GM12892 (cell line): ENCODE measurements around the gene HTR4.

Experiments used
- DNase-seq: peaks from one replicate; pipeline ENCODE4 v3.0.0; 2011; ENCODE audit not compliant: insufficient read length
- FAIRE-seq: peaks from 2 replicates; lab custom pipeline; 2011; peaks lifted over from hg19 to GRCh38; lab: Jason Lieb, UNC
- POLR2A ChIP-seq: IDR thresholded peaks from 2 replicates; pipeline ENCODE4 v1.6.1; 2011; ENCODE audit warnings: low read depth, low read length, control low read depth
- POLR2AphosphoS5 ChIP-seq: IDR thresholded peaks from 2 replicates; pipeline ENCODE4 v1.6.1; 2011; ENCODE audit warnings: low read depth, low read length, control low read depth
- TAF1 ChIP-seq: IDR thresholded peaks from 2 replicates; pipeline ENCODE4 v1.6.1; 2011; ENCODE audit warnings: low read depth, mild to moderate bottlenecking, control low read depth, low read length, borderline replicate concordance

HTR4 gene

GRCh38 chr5:148574167-148574566, 80.2 kb downstream of the HTR4 start:
- TF ChIP-seq POLR2AphosphoS5: no peak
- no peak for FAIRE-seq
- DNase-seq: no peak

- FAIRE-seq (no peak), DNase-seq (no peak)
- TF ChIP-seq TAF1 (no peak), POLR2AphosphoS5 (no peak), POLR2A (no peak)
Measured at GRCh38 chr5:148573374-148573773, 81.0 kb downstream of the HTR4 start.

GRCh38 chr5:148569948-148570347, 84.4 kb downstream of the HTR4 start:
- TF ChIP-seq POLR2AphosphoS5 (no peak), POLR2A (no peak), TAF1 (no peak)
- FAIRE-seq (no peak), DNase-seq (no peak)

DNA sequence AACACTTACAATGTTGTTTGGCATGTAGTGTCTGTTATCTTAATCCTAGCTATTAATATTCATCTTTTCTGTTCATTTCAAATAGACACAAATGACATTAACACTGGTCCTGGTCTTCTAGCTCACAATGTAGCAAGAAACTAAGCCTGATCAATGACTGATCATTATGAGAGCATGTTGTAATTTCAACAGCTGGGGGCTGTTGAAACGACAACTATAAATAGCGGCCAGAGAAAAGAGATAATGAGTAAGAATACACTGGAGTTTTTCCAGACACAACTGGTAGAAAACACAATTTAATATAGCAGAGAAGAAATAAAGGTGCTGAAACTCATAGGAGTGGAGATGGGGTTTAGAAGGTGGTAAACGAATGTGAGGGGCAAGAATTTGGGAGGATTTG, 89.2 kb downstream of the HTR4 start:
- no peak for DNase-seq
- TF ChIP-seq TAF1: no peak
- TF ChIP-seq POLR2AphosphoS5: no peak
- no peak for TF ChIP-seq POLR2A
- FAIRE-seq: no peak

GRCh38 chr5:148563021-148563420, 91.3 kb downstream of the HTR4 start:
- TF ChIP-seq POLR2AphosphoS5 (no peak), POLR2A (no peak), TAF1 (no peak)
- no peak for FAIRE-seq

GRCh38 chr5:148561801-148562311, 92.5 kb downstream of the HTR4 start:
- DNase-seq: no peak
- no peak for TF ChIP-seq TAF1
- no peak for TF ChIP-seq POLR2A
- no peak for TF ChIP-seq POLR2AphosphoS5
- no peak for FAIRE-seq

More at GRCh38 chr5:148563021-148563420, 91.3 kb downstream of the HTR4 start:
- no peak for DNase-seq

DNA sequence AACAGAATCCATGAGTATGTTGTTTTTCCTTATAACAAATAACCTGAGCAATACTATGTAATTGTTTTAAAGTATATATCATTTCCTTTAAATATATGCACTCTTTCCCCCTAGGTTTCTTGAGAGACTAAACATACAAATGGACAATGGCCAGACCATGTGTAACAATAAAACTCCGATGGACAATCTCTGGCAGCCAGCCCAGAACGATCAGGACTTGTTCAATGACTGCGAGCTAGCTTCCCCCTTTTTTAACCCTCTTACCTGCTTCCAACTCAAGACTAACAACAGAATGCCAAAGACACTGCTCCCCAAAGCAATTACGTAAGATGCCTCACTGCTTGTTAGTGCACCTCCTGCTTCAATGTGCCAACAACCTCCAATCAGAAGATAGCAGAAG, 94.9 kb downstream of the HTR4 start:
- no peak for DNase-seq
- FAIRE-seq: no peak
- TF ChIP-seq POLR2AphosphoS5: no peak
- TF ChIP-seq POLR2A: no peak
- no peak for TF ChIP-seq TAF1

GRCh38 chr5:148558892-148559291, 95.4 kb downstream of the HTR4 start:
- FAIRE-seq: no peak
- TF ChIP-seq TAF1 (no peak), POLR2A (no peak), POLR2AphosphoS5 (no peak)
- no peak for DNase-seq

DNA sequence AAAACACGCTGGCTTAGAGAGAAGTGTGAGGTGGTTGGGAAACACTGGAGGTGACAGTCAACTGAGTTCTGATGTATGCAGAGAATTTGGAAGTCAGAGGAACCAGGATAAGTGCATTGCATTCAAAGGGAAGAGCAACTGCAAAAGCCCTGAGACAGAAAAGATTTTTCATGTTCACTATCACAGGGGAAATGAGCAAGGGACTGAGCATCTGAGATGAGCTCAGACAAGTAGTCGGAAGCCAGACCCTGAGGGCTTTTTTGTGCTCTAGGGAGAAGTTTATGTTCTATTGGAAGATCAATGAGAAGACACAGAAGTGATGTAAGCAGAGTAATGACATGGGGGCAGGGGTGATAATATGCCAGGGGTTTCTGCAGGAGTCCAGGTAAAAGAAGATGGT, 97.5 kb downstream of the HTR4 start:
- FAIRE-seq: no peak
- TF ChIP-seq POLR2AphosphoS5: no peak
- TF ChIP-seq POLR2A: no peak
- TF ChIP-seq TAF1: no peak
- DNase-seq: no peak

GRCh38 chr5:148554621-148555020, 99.7 kb downstream of the HTR4 start:
- TF ChIP-seq TAF1: no peak
- TF ChIP-seq POLR2A: no peak
- TF ChIP-seq POLR2AphosphoS5: no peak
- FAIRE-seq (no peak), DNase-seq (no peak)

DNA sequence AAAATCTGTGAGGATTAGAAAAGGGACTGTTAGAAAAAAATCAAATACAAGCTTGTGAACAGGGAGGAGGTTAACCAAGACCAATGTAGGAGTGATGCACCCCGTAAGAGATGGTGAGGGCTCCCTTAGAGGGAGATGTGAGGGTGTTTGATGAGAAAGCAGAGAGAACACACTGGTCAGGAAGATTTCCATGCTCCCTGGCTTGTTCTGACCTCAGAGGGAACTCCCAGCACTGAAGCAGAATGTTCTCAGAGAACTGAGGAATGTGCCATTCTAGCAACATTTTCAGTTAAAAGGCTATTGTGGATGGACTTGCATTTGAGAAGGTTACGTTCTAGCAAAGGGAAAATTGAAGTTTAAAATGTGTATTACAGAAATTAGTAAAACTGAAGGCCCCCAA, 110.6 kb downstream of the HTR4 start:
- FAIRE-seq (no peak), DNase-seq (no peak)
- TF ChIP-seq TAF1: no peak
- no peak for TF ChIP-seq POLR2A
- TF ChIP-seq POLR2AphosphoS5: no peak

DNA sequence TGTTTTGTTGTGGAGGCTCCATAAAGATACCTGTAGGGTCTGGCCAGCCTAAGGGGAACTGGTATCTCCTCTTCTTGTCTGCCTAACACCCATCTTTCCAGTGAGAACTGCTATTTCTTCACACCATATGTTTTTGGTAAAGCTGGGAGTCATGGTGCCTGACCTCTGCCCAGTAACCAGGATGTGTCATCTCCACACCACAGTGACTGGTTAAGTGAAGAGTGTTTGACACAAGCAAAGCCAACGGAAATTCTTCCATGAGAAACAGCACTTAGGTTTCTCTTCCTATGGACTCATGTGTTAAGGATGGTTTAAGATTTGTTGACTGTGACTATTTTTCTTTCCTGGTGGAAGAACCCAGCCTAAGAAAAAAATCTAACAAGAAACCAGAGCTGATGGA, 111.5 kb downstream of the HTR4 start:
- no peak for DNase-seq
- no peak for FAIRE-seq
- TF ChIP-seq TAF1 (no peak), POLR2AphosphoS5 (no peak), POLR2A (no peak)

GRCh38 chr5:148541054-148541835, 113.1 kb downstream of the HTR4 start:
- TF ChIP-seq TAF1 (no peak), POLR2A (no peak), POLR2AphosphoS5 (no peak)
- FAIRE-seq (no peak), DNase-seq (no peak)
